GM12878 (cell line): Measurements from ENCODE around the gene MYRFL.

Source experiments
- EGR1 ChIP-seq, 2 experiments: IDR thresholded peaks; 1 replicate in 1 of 2; 2 replicates in 1 of 2; pipeline ENCODE4 v1.6.1; 2011 to 2012; ENCODE audit warnings: low read depth in 2 of 2, low read length in 2 of 2, borderline replicate concordance in 1 of 2, mild to moderate bottlenecking in 1 of 2, moderate library complexity in 1 of 2
- GABPA ChIP-seq: IDR thresholded peaks from 2 replicates; pipeline ENCODE4 v1.6.1; 2014; ENCODE audit warnings: antibody characterized with exemption, low read depth, mild to moderate bottlenecking, inconsistent platforms
- ZZZ3 ChIP-seq: IDR thresholded peaks from 2 replicates; pipeline ENCODE4 v1.6.1; 2011; ENCODE audit warnings: low read depth; ENCODE audit not compliant: control insufficient read depth, insufficient read length
- TF ChIP-seq, protein P1 (sequence below): IDR thresholded peaks from 2 replicates; pipeline ENCODE4 v1.6.1; 2012; ENCODE audit warnings: low read depth, low read length, improper control_type of control experiment
- TF ChIP-seq, protein P2 (sequence below): IDR thresholded peaks from 2 replicates; pipeline ENCODE4 v1.6.1; 2012; ENCODE audit warnings: mild to moderate bottlenecking, low read depth, low read length
- TF ChIP-seq, protein P3 (sequence below), 3 experiments: IDR thresholded peaks in 2 of 3; conservative IDR thresholded peaks in 1 of 3; 2 replicates each; pipeline ENCODE4 v1.5.1; 2011; ENCODE audit warnings: low read depth in 3 of 3, low read length in 3 of 3, mild to moderate bottlenecking in 3 of 3, control low read depth in 2 of 3, moderate library complexity in 2 of 3, inconsistent platforms in 1 of 3, mixed read lengths in 1 of 3; ENCODE audit not compliant: control insufficient read depth in 2 of 3, insufficient read depth in 1 of 3; ENCODE audit errors: extremely low read depth in 1 of 3
- TF ChIP-seq, protein P4 (sequence below): fragments of 450-650 bp; IDR thresholded peaks from 2 replicates; pipeline ENCODE4 v1.6.1; 2014; ENCODE audit warnings: mild to moderate bottlenecking

DNA sequence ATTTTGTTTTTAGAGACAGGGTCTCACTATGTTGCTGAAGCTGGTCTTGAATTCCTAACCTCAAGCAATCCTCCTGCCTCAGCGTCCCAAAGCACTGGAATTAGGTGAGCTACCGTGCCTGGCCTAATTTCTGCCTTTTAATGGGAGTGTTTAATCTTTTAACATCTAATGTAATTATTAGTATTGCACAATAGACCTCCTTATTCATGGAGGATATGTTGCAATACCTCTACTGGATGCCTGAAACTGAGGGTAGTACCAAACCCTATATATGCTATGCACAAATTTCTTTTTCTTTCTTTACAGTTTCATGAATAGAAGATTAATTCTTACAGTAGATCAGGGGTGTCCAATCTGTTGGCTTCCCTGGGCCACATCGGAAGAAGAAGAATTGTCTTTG is 47.8 kb downstream of the MYRFL start:
- TF ChIP-seq, protein P1, sequence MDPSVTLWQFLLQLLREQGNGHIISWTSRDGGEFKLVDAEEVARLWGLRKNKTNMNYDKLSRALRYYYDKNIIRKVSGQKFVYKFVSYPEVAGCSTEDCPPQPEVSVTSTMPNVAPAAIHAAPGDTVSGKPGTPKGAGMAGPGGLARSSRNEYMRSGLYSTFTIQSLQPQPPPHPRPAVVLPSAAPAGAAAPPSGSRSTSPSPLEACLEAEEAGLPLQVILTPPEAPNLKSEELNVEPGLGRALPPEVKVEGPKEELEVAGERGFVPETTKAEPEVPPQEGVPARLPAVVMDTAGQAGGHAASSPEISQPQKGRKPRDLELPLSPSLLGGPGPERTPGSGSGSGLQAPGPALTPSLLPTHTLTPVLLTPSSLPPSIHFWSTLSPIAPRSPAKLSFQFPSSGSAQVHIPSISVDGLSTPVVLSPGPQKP, result no peak
- TF ChIP-seq, protein P2, sequence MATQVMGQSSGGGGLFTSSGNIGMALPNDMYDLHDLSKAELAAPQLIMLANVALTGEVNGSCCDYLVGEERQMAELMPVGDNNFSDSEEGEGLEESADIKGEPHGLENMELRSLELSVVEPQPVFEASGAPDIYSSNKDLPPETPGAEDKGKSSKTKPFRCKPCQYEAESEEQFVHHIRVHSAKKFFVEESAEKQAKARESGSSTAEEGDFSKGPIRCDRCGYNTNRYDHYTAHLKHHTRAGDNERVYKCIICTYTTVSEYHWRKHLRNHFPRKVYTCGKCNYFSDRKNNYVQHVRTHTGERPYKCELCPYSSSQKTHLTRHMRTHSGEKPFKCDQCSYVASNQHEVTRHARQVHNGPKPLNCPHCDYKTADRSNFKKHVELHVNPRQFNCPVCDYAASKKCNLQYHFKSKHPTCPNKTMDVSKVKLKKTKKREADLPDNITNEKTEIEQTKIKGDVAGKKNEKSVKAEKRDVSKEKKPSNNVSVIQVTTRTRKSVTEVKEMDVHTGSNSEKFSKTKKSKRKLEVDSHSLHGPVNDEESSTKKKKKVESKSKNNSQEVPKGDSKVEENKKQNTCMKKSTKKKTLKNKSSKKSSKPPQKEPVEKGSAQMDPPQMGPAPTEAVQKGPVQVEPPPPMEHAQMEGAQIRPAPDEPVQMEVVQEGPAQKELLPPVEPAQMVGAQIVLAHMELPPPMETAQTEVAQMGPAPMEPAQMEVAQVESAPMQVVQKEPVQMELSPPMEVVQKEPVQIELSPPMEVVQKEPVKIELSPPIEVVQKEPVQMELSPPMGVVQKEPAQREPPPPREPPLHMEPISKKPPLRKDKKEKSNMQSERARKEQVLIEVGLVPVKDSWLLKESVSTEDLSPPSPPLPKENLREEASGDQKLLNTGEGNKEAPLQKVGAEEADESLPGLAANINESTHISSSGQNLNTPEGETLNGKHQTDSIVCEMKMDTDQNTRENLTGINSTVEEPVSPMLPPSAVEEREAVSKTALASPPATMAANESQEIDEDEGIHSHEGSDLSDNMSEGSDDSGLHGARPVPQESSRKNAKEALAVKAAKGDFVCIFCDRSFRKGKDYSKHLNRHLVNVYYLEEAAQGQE, result no peak
- no peak for TF ChIP-seq EGR1 (IDR thresholded peaks at IDR 0.05; ENCODE audit: borderline replicate concordance in 1 of 2, low read depth in 2 of 2, low read length in 2 of 2)
- TF ChIP-seq, protein P3, sequence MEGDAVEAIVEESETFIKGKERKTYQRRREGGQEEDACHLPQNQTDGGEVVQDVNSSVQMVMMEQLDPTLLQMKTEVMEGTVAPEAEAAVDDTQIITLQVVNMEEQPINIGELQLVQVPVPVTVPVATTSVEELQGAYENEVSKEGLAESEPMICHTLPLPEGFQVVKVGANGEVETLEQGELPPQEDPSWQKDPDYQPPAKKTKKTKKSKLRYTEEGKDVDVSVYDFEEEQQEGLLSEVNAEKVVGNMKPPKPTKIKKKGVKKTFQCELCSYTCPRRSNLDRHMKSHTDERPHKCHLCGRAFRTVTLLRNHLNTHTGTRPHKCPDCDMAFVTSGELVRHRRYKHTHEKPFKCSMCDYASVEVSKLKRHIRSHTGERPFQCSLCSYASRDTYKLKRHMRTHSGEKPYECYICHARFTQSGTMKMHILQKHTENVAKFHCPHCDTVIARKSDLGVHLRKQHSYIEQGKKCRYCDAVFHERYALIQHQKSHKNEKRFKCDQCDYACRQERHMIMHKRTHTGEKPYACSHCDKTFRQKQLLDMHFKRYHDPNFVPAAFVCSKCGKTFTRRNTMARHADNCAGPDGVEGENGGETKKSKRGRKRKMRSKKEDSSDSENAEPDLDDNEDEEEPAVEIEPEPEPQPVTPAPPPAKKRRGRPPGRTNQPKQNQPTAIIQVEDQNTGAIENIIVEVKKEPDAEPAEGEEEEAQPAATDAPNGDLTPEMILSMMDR (IDR thresholded peaks at IDR 0.05 in 2 of 3, conservative IDR thresholded peaks at IDR 0.05 in 1 of 3; ENCODE audit: control insufficient read depth in 2 of 3, extremely low read depth in 1 of 3, insufficient read depth in 1 of 3, low read depth in 3 of 3, low read length in 3 of 3), result no peak
- TF ChIP-seq ZZZ3, result no peak
- TF ChIP-seq, protein P4, sequence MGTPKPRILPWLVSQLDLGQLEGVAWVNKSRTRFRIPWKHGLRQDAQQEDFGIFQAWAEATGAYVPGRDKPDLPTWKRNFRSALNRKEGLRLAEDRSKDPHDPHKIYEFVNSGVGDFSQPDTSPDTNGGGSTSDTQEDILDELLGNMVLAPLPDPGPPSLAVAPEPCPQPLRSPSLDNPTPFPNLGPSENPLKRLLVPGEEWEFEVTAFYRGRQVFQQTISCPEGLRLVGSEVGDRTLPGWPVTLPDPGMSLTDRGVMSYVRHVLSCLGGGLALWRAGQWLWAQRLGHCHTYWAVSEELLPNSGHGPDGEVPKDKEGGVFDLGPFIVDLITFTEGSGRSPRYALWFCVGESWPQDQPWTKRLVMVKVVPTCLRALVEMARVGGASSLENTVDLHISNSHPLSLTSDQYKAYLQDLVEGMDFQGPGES, result no peak
- no peak for TF ChIP-seq GABPA
